Stimulated activated CD4-positive, alpha-beta T cell treated with anti-CD3 and anti-CD28 coated beads, TNF-alpha, amount 100 ng/mL, for 1 hour (primary cell): ENCODE measurements around the gene DNAJC4.
"Not testable (repeated sequence)": the region's sequence is repeated elsewhere in the genome, so short reads cannot be mapped to it uniquely, and the experiment has no call there.

Experiments
- DNase-seq, 3 donors: peaks; one replicate each; pipeline ENCODE4 v3.0.0-alpha.2; 2020; ENCODE audit warnings: low read depth in 3 of 3, low spot score in 1 of 3

Gene DNAJC4

DNA sequence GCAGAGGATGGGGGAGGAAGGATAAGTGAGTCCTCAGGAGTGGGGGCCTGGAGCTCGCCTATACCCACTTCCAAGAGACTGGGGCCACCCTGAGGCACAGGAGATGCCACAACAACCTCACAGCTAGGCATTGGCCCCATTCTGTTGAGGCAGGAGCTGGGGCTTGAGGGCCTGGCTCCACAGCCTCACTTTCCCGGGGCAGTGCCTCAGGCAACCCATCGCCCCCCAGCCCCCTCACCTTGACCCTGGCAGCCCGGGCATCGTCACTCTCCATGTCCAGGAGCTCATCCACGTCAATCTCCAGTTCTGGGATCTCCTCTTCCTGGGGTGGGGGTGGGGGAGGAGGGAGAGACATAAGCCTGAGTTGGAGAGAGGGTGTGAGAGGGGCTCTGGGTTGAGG lies 14.6 kb downstream of the DNAJC4 start:
- DNase-seq: no peak

DNA sequence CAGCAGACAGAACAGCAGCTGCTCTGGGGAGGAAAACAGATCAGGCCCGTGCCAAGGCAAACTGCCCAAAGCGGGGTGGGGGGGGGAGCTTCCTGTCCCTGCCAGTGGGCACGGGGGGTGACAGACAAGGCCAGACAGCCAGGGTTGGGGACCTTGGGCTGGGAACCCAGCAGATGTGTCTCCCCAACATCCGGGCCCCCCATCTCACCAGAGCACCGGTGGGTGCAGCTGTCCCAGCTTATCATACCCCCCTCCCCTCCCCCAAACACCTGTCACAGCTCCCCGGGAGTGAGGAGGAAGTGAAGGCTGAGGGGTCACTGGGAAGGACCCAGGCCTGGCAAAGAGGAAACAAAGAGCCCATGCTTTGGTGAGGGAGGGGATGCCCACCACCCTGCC lies 15.1 kb downstream of the DNAJC4 start:
- DNase-seq: peak in 2 of 3 donors; percentile 33 to 60

DNA sequence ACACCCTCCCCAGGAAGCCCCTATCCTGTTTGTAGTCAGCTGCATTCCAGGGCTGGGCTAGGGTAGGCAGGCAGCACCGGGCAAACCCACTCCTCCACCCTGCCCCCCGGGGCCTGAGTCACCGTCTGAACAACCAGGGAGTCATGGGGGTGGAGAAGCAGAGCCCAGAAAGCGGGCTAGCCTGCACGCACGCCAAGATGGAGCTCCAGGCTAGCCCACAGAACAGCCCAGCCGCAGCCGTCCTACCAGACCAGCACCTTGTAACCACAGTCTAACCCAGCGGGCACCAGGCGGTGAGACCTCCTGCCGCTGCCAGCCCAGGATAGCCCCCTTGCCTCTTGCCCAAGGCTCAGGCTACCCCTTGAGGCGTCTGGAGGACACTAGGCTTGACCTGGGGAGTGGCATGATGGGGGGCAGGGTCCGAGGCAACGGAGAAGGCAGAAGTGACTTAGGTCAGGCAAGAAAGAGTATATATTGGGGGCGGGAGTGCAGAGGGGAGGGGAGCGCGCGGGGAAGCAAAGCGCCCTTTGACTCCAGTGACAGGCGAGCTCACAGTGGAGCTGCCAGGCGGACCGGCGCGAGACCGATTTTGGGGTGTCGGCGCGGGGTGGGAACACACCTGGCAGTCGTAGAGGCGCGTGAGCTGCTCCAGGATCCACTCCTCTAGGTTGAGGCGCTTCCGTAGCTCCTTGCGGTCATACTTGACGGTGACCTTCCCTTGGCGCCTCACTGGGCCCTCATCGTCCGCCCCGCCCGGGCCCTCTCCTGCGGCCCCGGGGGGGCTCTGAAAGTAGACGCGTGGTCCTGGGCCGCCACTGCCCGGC lies 15.7 kb downstream of the DNAJC4 start:
- peak; percentile 50 to 72 (median 63) for DNase-seq

DNA sequence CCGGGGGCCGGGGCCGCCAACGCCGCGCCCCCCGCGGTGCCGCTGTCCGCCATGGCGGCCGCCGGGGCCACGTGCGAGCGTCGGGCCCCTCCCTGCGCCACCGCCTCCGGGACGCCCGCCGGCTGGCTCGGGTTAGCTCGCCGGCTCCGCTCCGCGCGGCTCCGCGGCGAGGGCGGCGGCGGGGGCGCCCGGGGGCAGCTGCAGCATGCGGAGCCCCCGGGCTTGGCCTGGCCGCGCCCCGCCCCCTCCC lies 16.2 kb downstream of the DNAJC4 start:
- DNase-seq: not testable (repeated sequence)

DNA sequence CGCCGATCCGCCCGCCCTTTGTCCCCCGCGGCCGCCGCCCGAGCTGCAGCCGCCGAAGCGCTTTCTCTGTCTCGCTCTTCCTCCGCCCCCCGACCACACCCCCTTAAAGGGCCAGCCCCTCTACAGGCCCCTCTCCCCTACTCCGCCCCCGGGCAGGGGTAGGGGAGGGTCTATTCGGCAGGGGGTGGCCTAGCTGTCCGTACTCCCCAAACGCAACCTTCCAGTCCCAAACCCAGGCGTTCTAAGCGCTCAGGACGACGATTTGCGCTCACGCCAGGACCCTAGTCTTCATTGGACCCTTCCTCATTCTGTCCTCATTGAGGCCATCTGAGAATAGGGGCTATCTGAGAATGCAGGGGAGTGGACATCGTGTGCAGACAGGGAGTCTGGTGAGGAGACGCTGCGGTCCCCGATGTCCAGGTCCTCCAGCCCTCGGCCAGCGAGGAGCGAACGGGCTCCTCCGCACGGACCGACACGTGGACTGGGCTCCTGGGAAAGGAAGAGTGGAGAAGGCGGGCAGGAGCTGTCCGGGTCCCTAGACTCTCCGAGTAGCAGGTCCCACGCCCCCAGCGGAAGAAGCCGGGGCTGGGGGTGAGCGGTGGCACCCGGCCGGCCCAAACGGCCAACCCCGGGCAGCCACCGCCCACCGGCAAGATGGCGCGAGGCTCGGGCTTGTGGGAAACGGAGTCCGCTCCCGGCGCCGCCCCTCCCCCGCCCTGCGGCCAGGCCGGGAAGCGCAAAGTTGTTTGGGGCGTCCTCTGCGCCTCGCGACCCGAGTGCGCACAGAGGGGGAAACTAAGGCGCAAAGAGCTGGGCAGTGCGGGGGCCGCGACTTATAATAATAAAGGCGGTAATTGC lies 16.8 kb downstream of the DNAJC4 start, which contains the start of gene PPP1R14B:
TSS of gene PPP1R14B (minus strand) at position 73 of the 858 bp plus-strand sequence. CDS start 270 bp downstream, outside the sequence.
- DNase-seq: peak in 2 of 3 donors; percentile 57 to 82

DNA sequence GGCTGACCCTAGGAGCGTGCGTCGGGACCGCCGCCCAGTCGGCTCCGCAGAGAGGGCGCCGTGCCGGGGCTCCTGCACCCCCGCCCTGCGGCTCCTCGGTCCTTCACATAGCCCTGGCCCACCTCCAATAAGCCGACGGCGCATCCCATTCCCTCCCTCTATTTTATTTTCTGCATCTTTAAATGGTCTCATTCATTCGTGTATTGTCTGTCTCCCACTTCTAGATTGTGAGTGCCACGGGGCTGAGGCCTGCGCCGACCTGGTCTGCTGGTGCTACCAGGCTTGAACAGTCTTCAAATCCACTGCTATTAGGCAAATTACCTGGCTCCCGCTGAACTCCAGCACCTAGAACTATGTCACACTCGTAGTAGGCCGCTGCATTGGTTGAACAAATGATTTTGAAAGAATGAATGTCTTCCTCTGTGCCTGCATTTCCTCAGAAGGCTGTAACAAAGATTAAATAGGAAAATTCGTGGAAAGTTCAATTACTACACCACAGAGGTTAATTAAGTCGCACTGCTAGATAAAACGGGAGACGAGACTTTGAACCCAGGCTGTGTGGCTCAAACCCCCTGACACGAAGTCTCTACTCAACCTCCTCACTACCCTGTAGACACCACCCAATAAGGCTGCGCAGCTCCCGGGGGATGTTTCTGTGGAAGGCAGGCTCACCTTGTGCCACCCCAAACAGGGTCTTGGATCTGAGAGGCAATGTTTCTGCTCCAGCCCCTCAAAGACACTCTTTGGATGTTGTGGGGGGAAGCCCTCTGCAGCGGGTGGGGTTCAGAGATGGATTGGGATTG lies 17.6 kb downstream of the DNAJC4 start:
- no peak for DNase-seq

DNA sequence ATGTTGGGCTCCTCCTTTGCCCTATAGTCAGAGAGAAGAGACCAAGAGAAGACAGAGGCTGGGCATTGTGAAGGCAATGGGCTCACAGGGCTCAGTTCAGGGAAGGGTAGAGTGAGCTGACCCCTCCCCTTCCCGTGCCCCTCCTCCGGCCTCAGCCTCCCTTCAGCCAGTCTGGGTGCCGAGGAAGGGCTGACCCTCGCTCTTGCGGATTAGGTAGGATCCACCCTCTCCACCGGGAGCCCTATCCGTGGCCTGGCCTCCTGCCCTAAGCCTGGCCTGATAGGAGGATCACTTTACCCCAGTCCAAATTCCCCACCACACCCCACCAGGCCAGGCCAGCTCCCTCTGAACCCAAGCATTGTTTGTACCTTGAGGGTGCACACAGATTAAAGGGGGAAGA lies 18.2 kb downstream of the DNAJC4 start:
- no peak for DNase-seq

DNA sequence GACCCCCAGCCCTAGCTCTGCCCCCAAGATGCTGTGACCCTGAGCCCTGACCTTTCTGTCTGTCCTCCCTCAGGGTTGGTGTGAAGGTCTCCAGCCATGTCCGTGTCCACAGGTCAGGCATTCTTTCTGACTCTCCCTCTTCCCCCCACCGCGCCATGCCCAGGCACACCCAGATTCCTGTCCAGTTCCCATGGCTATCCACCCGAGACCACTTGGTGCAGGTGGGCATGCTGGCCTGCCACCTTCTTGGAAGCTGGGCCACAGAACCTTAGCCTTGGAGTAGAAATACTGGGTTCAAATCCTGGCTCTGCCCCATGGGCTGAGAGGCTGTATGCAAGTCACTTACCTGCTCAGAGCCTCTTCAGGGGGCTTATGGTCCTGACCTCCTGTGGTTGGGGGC lies 18.7 kb downstream of the DNAJC4 start:
- DNase-seq: no peak

DNA sequence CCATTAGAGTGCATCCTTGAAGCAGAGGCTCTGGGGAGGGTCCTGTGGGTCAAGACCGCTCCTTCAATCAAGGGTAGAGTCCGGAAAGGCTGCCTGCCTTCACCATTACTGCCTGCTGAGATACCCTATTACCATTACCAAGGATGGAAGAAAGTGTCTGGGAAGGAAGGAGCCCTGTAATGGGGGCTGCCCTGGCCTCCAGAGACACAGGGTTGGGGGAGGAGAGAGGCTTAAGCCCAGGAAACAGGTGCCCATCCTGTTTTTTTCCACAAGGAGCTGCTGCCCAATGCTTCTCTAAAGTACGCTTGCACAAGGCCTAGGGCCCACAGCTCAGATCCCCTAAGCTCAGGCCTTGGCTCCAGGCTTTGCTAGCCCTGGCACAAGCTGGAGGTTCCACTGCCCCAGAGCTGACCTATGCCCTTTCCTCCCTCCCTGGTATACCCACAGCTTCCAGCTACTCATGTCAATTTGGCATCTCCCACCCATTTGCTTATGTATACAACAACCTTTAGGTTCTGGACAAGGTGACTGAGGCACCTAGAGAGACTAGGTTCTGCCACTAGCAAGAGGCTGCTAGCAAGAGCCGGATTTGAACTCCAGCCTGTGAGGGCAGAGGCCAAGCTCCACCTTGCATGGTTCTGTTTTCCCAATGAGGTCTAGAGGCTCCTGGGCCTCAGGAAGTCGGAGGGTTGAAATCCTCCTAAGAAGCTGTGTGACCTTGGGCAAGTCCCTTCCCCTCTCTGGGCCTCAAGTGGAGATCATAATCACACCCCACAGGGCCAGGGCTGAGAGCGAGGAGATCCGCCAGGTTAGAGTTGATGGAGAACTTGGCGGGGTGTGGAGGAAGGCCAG lies 19.4 kb downstream of the DNAJC4 start:
- no peak for DNase-seq

DNA sequence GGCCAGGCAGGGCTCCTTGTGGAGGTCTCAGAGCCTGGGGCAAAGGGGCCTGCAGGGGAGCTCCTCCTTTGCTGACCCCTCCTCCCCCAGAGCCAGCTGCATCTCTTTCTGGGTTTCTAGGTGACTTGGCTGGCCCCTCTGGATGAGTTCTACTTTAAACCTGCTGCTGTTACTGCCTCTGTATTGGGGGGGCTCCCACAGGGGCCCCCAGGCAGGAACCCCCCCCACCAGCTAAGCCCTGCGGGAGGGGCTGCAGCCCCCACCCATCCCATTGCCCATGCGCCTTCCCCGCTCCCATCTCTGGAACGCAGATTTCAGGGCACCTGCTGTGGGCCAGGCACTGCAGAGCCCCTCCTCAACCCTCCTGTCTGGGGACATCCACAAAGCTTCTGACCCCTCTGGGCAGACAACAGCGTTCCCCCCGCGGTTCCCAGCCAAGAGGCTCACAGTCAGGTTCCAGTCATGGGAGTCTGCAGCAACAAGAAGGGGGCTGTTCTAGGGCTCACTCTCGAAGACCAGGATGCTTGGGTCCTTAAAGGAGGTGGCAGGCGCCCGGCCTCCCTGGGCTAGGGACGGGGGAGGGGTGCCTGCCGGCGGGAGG lies 20.2 kb downstream of the DNAJC4 start:
- no peak for DNase-seq

DNA sequence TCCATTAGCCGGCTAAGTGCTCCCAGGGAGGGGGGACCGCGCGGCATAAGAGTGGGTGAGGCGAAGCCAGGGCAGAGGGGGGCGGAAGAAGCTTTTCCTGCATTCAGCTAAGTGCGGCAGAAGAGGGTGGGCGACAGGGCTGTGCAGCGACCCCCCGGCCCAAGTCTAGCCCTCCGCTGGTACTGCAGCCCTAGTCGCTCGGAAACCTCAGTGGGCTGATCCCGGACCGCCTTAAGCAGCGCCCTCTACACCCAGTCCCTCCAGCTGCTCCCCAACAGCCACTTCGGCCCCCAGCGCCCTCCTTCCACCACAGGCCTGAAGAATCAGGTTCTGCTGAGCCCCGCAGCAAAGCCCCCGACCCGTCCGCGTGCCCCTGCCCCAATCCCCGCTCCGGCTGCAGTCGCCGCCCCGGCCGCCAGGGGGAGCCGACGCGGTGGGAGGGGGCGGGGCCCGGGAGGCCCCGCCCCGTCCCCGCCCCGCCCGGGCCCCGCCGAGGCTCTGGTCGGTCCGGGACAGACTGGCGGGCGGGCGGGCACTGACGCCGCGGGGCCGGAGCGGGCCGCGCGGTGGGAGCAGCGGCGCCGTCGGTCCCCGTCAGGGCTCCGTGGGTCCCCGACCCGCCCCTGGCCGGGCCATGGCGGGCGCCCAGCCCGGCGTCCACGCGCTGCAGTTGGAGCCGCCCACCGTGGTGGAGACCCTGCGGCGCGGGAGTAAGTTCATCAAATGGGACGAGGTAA lies 20.8 kb downstream of the DNAJC4 start, which contains the start of gene PLCB3:
TSS of gene PLCB3 (plus strand) at position 515 of the 737 bp plus-strand sequence. CDS start at position 635, 120 bp downstream.
- DNase-seq: peak in 2 of 3 donors; percentile 57 to 60

DNA sequence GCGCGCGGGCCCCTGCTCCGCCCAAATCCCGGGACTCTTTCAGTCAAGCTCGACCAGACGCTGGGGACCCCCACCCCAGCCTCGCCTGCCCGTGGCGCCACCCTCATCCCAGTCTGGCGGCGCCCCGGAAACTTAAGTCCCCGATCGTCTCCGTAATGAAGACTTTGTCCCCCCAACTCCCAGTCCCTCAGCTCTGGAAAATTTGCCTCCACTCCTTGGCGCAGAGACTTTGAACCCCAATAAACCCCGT lies 21.3 kb downstream of the DNAJC4 start:
- no peak for DNase-seq

DNA sequence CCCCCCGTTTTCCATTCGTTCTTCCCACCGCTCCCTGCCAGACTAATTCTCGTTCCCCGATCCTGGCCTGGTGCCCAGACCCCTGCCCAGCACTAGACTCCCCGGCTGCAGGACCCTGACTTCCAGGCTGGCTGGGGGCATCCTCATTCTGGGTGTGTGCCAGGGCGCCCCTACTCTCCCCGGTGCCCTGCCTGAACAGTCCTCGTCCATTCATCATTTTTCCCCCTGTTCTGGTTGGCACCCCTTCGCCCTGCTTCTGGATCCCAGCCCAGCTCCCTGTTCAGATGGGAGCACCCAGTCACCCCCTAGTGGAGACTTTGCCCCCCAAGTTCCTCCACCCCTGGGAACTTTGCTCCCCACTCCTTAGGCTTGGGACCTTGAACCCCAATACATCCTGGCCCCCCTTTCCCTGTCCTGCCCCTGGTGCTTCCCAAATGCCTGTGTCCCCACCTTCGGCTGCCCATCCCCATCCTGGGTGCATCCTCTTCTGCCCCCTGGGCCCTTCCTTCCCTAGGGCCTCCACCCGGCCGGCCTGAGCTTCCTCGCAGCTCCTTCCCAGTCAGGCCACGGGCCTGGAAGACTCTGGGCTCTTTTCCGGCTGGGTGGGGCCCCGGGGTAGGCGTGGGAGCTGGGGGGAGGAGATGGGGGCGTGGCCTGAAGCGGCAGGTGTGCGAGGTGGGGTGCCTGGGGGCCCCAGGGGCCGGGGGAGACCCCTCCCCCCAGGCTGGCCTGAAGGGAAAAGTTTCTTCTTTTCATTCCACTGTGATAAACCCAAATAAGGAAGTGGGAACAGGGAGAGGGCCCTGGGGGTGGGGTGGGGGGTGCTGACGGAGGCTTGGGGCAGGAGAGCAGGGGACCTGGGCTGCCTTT lies 21.9 kb downstream of the DNAJC4 start:
- no peak for DNase-seq

DNA sequence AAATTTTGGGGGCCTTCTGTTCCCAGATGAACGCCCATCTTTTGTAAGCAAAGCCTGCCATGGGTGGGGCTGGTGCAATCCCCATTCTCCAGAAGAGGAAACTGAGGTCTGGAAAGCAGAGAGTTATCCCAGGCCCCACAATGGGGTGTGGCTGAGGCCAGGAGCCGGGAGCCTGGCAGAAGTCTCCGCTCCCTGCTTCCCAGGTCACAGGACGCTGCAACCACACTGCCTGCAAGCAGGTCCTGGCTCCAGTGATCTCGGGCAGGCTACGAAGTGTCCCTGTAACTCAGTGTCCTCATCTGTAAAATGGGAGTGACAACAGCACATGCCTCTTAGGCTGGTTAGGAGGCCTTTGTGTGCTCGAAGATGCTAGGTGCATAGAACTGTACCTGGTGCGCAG lies 22.7 kb downstream of the DNAJC4 start:
- no peak for DNase-seq

DNA sequence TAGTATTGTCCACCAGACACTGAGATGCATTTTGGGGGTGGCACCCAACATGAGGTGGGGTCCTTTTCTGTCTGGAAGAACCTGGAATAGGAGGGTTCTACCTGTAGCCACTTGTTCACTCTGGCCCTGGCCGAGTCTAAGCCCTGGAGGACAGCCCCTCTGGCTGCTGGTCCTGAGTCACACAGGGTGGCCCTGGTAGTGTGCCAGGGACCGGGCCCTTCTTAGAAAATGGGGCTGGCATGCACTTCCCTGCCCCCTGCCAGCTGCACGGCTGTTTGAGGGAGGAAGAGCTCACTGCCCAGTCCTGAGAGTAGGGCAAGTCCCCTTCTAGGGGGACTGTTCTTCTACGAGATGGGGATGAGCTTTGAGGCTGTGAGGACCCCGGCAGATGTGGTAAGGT lies 23.1 kb downstream of the DNAJC4 start:
- no peak for DNase-seq

DNA sequence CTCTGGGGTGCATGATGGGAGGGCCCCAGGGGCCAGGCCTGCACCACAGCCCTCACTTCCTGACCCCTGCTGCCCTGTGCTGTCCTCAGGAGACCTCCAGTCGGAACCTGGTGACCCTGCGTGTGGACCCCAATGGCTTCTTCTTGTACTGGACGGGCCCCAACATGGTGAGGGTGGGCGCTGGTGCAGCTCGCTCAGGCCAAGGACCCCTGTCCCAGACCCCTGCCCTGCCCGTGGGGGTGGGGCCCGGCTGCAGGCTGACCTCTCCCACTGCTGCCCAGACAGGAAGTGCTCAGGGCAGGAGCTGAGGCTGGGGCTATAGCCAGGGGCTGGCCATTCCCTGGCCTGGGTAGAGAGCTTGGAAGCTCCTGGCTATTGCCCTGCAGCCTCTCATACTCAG lies 24.0 kb downstream of the DNAJC4 start:
- DNase-seq: no peak

DNA sequence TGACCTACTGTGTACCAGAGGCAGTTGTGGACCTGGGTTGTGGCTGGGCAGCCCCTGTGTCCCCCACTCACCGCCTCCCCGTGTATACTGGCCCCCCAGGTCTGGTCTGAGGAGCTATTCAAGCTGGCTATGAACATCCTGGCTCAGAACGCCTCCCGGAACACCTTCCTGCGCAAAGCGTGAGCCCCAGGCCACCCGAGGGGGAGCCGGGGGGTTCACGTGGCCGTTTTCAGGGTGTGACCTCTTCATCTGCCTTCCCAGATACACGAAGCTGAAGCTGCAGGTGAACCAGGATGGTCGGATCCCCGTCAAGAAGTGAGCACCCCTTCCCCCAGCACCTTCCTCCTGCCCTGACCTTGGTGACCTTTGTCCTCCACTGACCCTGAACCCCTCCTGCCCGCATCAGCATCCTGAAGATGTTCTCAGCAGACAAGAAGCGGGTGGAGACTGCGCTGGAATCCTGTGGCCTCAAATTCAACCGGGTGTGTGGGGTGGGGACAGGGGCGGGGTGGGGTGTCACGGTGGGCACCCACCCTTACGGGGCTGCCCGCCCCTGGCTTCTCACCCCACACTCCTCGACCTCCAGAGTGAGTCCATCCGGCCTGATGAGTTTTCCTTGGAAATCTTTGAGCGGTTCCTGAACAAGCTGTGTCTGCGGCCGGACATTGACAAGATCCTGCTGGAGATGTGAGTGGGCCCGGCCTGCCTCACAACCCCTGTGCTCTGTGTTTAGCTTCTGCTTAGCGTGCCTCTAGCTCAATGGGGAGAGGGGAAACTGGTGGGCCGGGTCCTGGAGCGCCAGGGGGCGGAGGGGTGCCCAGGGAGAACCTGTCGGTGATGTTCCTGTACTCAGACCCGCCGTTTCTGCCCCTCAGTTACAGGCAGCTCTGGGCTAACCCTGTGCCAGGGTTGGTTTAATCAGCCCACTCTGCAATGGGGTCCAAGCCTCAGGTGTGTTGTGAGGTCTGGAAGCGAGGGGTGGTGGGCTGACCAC lies 25.1 kb downstream of the DNAJC4 start:
- no peak for DNase-seq

DNA sequence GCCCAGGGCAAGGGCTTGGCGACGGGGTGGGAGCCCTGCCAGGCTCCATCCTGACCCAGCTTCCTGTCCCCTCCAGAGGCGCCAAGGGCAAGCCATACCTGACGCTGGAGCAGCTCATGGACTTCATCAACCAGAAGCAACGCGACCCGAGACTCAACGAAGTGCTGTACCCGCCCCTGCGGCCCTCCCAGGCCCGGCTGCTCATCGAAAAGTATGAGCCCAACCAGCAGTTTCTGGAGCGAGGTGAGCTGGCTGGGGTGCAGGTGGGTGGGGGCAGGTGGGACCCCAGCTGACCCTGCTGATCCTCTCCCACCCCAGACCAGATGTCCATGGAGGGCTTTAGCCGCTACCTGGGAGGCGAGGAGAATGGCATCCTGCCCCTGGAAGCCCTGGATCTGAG lies 26.0 kb downstream of the DNAJC4 start:
- DNase-seq: no peak
